Heart left ventricle (tissue), 13 donors: Measurements from ENCODE around the gene SLC5A2.

Experiments
- CTCF ChIP-seq, 12 donors: fragments of 200-600 bp; sonication (generic) in 4 of 12; IDR thresholded peaks; one replicate each; pipeline versions ENCODE4 v1.5.0 to v1.8.0; 2018 to 2022; ENCODE audit warnings: antibody characterized with exemption in 12 of 12, mild to moderate bottlenecking in 5 of 12
- POLR2A ChIP-seq, 2 donors: fragments of 450-650 bp; IDR thresholded peaks; one replicate each; pipeline ENCODE4 v1.6.1; 2017; ENCODE audit warnings: antibody characterized with exemption in 2 of 2, mild to moderate bottlenecking in 2 of 2, moderate library complexity in 2 of 2
- donor health status: ischemic (EF 13 %, LVEDD 7.1; RV severe dilation, severe dysfunction).
- donor health status: DM: no; HTN: yes; CAD: no.
- donor health status: DM: no; HTN: no; CAD: no.
- donor health status: ischemic (EF 25% LVEDD 6.9; RV normal size, moderate dysfunction).
- donor health status: ischemic (EF 25% LVEDD 5.7; RV mildly dilated, moderate dysfunction).
- donor health status: ischemic (EF 35%, LVEDD 5.7; RV mildly dilated, moderate dysfunction).
- donor health status: nonischemic (EF 11% LVEDD 7.7; RV severe dilation, severe dysfunction).
- donor health status: DM: yes; HTN: yes; CAD: no.
- donor health status: PGD.
- donor health status: ischemic (EF 29% LVEDD 5.4; RV normal size, mild dysfunction).
- donor health status: nonischemic (EF 23%, LVEDD 6.1; RV moderate dilation, normal function).

- TF ChIP-seq CTCF (IDR thresholded peaks at IDR 0.05) (no peak), POLR2A (IDR thresholded peaks at IDR 0.05) (no peak)
Measured at GRCh38 chr16:31501226-31501965, 18.5 kb downstream of the SLC5A2 start.
